K562 (cell line): ENCODE measurements around the gene SUMF1. TPM values are rescaled to one million over a fixed set of nuclear protein-coding genes. Genes with fewer than 3 reads are reported as not detected.

Source experiments
- BMI1 ChIP-seq: fragments of 150-350 bp; IDR thresholded peaks from 2 replicates; pipeline ENCODE4 v1.6.1; 2014; ENCODE audit warnings: low read length
- KAT7 ChIP-seq: sonication (generic); formaldehyde crosslinking; IDR thresholded peaks from 2 replicates; pipeline ENCODE4 v1.8.0; 2022; ENCODE audit warnings: missing genetic modification reagents, mild to moderate bottlenecking, borderline replicate concordance
- ZKSCAN1 ChIP-seq: fragments of 150-350 bp; IDR thresholded peaks from 2 replicates; pipeline ENCODE4 v1.6.1; 2016; ENCODE audit warnings: low read depth, low read length
- polyA plus RNA-seq, 8 experiments: library from polyadenylated mRNA; depleted of rRNA in 4 of 8; stranded (reverse) in 5 of 8; unstranded in 3 of 8; fragments of >200 nt; fragmentation: Nextera tagmentation in 2 of 8; fragmentation: Illumina TruSeq in 1 of 8; extraction: Ambion mirVana in 2 of 8; extraction: Trizol in 1 of 8; gene quantifications; 2 replicates each; pipeline versions ENCODE4 v1.2.1 to v1.2.3, GENCODE V29; 2011 to 2014; ENCODE audit warnings: inconsistent platforms in 1 of 8, missing spikeins in 1 of 8
- total RNA-seq, 7 experiments: library from RNA; depleted of rRNA in 6 of 7; stranded (reverse); fragments of >200 nt in 6 of 7; fragmentation: Illumina TruSeq in 2 of 7; extraction: Trizol in 2 of 7; gene quantifications; 2 replicates each; pipeline versions ENCODE4 v1.2.1 to v1.2.3, GENCODE V29; 2011 to 2021; ENCODE audit warnings: low replicate concordance in 1 of 7
- TF ChIP-seq, protein P1 (sequence below): sonication (generic); formaldehyde crosslinking; IDR thresholded peaks from 2 replicates; pipeline ENCODE4 v1.8.0; 2023; ENCODE audit warnings: mild to moderate bottlenecking, missing genetic modification reagents
- TF ChIP-seq, protein P2 (sequence below): sonication (generic); formaldehyde crosslinking; IDR thresholded peaks from 2 replicates; pipeline ENCODE4 v1.8.1; 2023; ENCODE audit warnings: mild to moderate bottlenecking, missing genetic modification reagents

The SUMF1 gene
- total and polyA plus RNA-seq, 9 of the 15 experiments (the other 6 are each of a cell fraction or from before 2014, with no cell fraction given): 1.3 to 7.4 (median 4.2) TPM

GRCh38 chr3:4509983-4510755 is 43.1 kb upstream of the SUMF1 start (continued):
- peak; percentile 81 for TF ChIP-seq ZKSCAN1
- no peak for TF ChIP-seq KAT7
- no peak for TF ChIP-seq BMI1
- TF ChIP-seq, protein P1, sequence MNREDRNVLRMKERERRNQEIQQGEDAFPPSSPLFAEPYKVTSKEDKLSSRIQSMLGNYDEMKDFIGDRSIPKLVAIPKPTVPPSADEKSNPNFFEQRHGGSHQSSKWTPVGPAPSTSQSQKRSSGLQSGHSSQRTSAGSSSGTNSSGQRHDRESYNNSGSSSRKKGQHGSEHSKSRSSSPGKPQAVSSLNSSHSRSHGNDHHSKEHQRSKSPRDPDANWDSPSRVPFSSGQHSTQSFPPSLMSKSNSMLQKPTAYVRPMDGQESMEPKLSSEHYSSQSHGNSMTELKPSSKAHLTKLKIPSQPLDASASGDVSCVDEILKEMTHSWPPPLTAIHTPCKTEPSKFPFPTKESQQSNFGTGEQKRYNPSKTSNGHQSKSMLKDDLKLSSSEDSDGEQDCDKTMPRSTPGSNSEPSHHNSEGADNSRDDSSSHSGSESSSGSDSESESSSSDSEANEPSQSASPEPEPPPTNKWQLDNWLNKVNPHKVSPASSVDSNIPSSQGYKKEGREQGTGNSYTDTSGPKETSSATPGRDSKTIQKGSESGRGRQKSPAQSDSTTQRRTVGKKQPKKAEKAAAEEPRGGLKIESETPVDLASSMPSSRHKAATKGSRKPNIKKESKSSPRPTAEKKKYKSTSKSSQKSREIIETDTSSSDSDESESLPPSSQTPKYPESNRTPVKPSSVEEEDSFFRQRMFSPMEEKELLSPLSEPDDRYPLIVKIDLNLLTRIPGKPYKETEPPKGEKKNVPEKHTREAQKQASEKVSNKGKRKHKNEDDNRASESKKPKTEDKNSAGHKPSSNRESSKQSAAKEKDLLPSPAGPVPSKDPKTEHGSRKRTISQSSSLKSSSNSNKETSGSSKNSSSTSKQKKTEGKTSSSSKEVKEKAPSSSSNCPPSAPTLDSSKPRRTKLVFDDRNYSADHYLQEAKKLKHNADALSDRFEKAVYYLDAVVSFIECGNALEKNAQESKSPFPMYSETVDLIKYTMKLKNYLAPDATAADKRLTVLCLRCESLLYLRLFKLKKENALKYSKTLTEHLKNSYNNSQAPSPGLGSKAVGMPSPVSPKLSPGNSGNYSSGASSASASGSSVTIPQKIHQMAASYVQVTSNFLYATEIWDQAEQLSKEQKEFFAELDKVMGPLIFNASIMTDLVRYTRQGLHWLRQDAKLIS (CRISPR knock-in tag): no peak
- TF ChIP-seq, protein P2, sequence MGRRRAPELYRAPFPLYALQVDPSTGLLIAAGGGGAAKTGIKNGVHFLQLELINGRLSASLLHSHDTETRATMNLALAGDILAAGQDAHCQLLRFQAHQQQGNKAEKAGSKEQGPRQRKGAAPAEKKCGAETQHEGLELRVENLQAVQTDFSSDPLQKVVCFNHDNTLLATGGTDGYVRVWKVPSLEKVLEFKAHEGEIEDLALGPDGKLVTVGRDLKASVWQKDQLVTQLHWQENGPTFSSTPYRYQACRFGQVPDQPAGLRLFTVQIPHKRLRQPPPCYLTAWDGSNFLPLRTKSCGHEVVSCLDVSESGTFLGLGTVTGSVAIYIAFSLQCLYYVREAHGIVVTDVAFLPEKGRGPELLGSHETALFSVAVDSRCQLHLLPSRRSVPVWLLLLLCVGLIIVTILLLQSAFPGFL: no peak
- TF ChIP-seq, all 486 proteins: peak for 5
